IMR-90 (cell line): ENCODE measurements around the gene DUSP7. TPM values are rescaled to one million over a fixed set of nuclear protein-coding genes. Genes with fewer than 3 reads are reported as not detected.

Experiments used
- ATAC-seq: fragments of 200-7000 bp; cut with Tn5 transposase; 2 replicates; pipeline ENCODE4 v1.9.1; 2020; ENCODE audit warnings: low read depth, mild to moderate bottlenecking, moderate library complexity
- BruUV-seq: library from RNA; stranded (reverse); fragments of 400-500 nt; replicated peaks from 2 replicates; lab custom pipeline; 2021; lab: Mats Ljungman, UMichigan
- CTCF ChIA-PET: fragments of 300-600 bp; formaldehyde crosslinking; extraction: SDS; loops from one replicate; lab custom pipeline; 2021; ENCODE audit warnings: antibody characterized with exemption; lab: Yijun Ruan, JAX
- POLR2A ChIA-PET: fragments of 300-600 bp; sonication (Branson Sonifier 250); formaldehyde crosslinking; loops from one replicate; lab custom pipeline; 2022; ENCODE audit warnings: antibody characterized with exemption; ENCODE audit not compliant: unreplicated experiment; lab: Charles Lee
- DNase-seq: peaks from one replicate; pipeline ENCODE4 v3.0.0; 2013
- H2AFZ ChIP-seq: replicated peaks from 2 replicates; pipeline ENCODE3; 2013; ENCODE audit warnings: low read length, mild to moderate bottlenecking; ENCODE audit not compliant: poor library complexity
- H2AK5ac ChIP-seq: 2 replicates; pipeline ENCODE4 v1.6.1; 2013; ENCODE audit warnings: low read depth, low read length, inconsistent platforms
- H2AK9ac ChIP-seq: replicated peaks from 2 replicates; pipeline ENCODE3; 2013; ENCODE audit warnings: mild to moderate bottlenecking, low read depth, low read length, moderate library complexity; ENCODE audit not compliant: poor library complexity
- H2BK120ac ChIP-seq: 2 replicates; pipeline ENCODE4 v1.6.1; 2013; ENCODE audit warnings: low read depth, low read length, inconsistent platforms
- H2BK15ac ChIP-seq: 3 replicates; pipeline ENCODE4 v1.6.1; 2013; ENCODE audit warnings: low read depth, low read length, inconsistent platforms
- H2BK20ac ChIP-seq: 2 replicates; pipeline ENCODE4 v1.6.1; 2013; ENCODE audit warnings: low read depth, mild to moderate bottlenecking, inconsistent platforms, low read length, moderate library complexity
- H2BK5ac ChIP-seq: 2 replicates; pipeline ENCODE4 v1.6.1; 2013; ENCODE audit warnings: mild to moderate bottlenecking, low read depth, low read length, inconsistent platforms; ENCODE audit not compliant: poor library complexity, severe bottlenecking
- H3K14ac ChIP-seq: replicated peaks from 2 replicates; pipeline ENCODE4 v1.6.1; 2013; ENCODE audit warnings: low read depth, low read length, inconsistent platforms
- H3K18ac ChIP-seq: 2 replicates; pipeline ENCODE4 v1.6.1; 2013; ENCODE audit warnings: low read depth, low read length, control low read depth
- H3K23ac ChIP-seq: 2 replicates; pipeline ENCODE4 v1.6.1; 2013; ENCODE audit warnings: low read depth, low read length, inconsistent platforms
- H3K27ac ChIP-seq: 2 replicates; pipeline ENCODE4 v1.5.1; 2013; ENCODE audit warnings: mild to moderate bottlenecking, control low read depth, low read length; ENCODE audit not compliant: insufficient read depth
- H3K27me3 ChIP-seq: 2 replicates; pipeline ENCODE4 v1.6.1; 2013; ENCODE audit warnings: low read length; ENCODE audit not compliant: control insufficient read depth, insufficient read depth
- H3K36me3 ChIP-seq: 2 replicates; pipeline ENCODE4 v1.6.1; 2013; ENCODE audit warnings: low read length, mixed read lengths; ENCODE audit not compliant: control insufficient read depth, insufficient read depth
- H3K4ac ChIP-seq: 2 replicates; pipeline ENCODE4 v1.6.1; 2013; ENCODE audit warnings: low read depth, low read length, inconsistent platforms
- H3K4me1 ChIP-seq: 2 replicates; pipeline ENCODE4 v1.6.1; 2013; ENCODE audit warnings: low read length, mixed read lengths; ENCODE audit not compliant: control insufficient read depth, insufficient read depth
- H3K4me2 ChIP-seq: 2 replicates; pipeline ENCODE4 v1.6.1; 2013; ENCODE audit warnings: low read depth, mild to moderate bottlenecking, control low read depth, low read length, moderate library complexity
- H3K4me3 ChIP-seq: 2 replicates; pipeline ENCODE4 v1.5.1; 2013; ENCODE audit warnings: low read depth, mild to moderate bottlenecking, control low read depth, low read length, moderate library complexity; ENCODE audit not compliant: insufficient read depth
- H3K56ac ChIP-seq: 2 replicates; pipeline ENCODE4 v1.6.1; 2013; ENCODE audit warnings: low read length, inconsistent platforms; ENCODE audit not compliant: insufficient read depth; ENCODE audit errors: extremely low read depth
- H3K79me1 ChIP-seq, 2 experiments: 2 replicates each; pipeline ENCODE4 v1.6.1; 2013; ENCODE audit warnings: low read length in 2 of 2, inconsistent platforms in 1 of 2, low read depth in 1 of 2
- H3K9ac ChIP-seq: 2 replicates; pipeline ENCODE4 v1.6.1; 2013; ENCODE audit warnings: low read depth, low read length, control low read depth
- H3K9me1 ChIP-seq: 2 replicates; pipeline ENCODE4 v1.6.1; 2013; ENCODE audit warnings: low read length, inconsistent platforms; ENCODE audit not compliant: insufficient read depth
- H3K9me3 ChIP-seq: 2 replicates; pipeline ENCODE4 v1.6.1; 2013; ENCODE audit warnings: low read length; ENCODE audit not compliant: control insufficient read depth, insufficient read depth
- H4K20me1 ChIP-seq: 2 replicates; pipeline ENCODE4 v1.6.1; 2013; ENCODE audit warnings: low read length, inconsistent platforms; ENCODE audit not compliant: insufficient read depth
- H4K5ac ChIP-seq: 2 replicates; pipeline ENCODE4 v1.6.1; 2013; ENCODE audit warnings: mild to moderate bottlenecking, low read depth, low read length, control low read depth
- H4K8ac ChIP-seq, 2 experiments: 2 replicates each; pipeline ENCODE4 v1.6.1; 2013; ENCODE audit warnings: low read depth in 2 of 2, low read length in 2 of 2, control low read depth in 1 of 2, inconsistent platforms in 1 of 2
- H4K91ac ChIP-seq: 2 replicates; pipeline ENCODE4 v1.6.1; 2013; ENCODE audit warnings: low read depth, low read length, inconsistent platforms; ENCODE audit not compliant: insufficient read depth
- BHLHE40 ChIP-seq: fragments of 150-350 bp; IDR thresholded peaks from 2 replicates; pipeline ENCODE4 v1.6.1; 2016; ENCODE audit warnings: mild to moderate bottlenecking, low read depth, low read length
- CEBPB ChIP-seq: IDR thresholded peaks from 2 replicates; pipeline ENCODE4 v1.6.1; 2012; ENCODE audit warnings: low read depth, low read length, improper control_type of control experiment
- CHD1 ChIP-seq: IDR thresholded peaks from 2 replicates; pipeline ENCODE4 v1.6.1; 2012; ENCODE audit warnings: low read depth, low read length, improper control_type of control experiment
- CTCF ChIP-seq: conservative IDR thresholded peaks from 2 replicates; pipeline ENCODE4 v1.5.1; 2012; ENCODE audit warnings: mild to moderate bottlenecking, low read depth, low read length, improper control_type of control experiment
- ELK1 ChIP-seq: fragments of 150-350 bp; IDR thresholded peaks from 2 replicates; pipeline ENCODE4 v1.6.1; 2016; ENCODE audit warnings: low read depth, mild to moderate bottlenecking, low read length, moderate library complexity, borderline replicate concordance
- FOS ChIP-seq: fragments of 150-350 bp; IDR thresholded peaks from 2 replicates; pipeline ENCODE4 v1.6.1; 2016; ENCODE audit warnings: low read depth, low read length
- MAFK ChIP-seq: IDR thresholded peaks from 2 replicates; pipeline ENCODE4 v1.6.1; 2012; ENCODE audit warnings: low read depth, low read length, improper control_type of control experiment
- MAZ ChIP-seq: IDR thresholded peaks from 2 replicates; pipeline ENCODE4 v1.6.1; 2012; ENCODE audit warnings: low read depth, mild to moderate bottlenecking, low read length, improper control_type of control experiment, moderate library complexity, borderline replicate concordance
- MXI1 ChIP-seq: IDR thresholded peaks from 2 replicates; pipeline ENCODE4 v1.6.1; 2012; ENCODE audit warnings: low read depth, mild to moderate bottlenecking, low read length, moderate library complexity, borderline replicate concordance
- NFE2L2 ChIP-seq: fragments of 150-350 bp; IDR thresholded peaks from 2 replicates; pipeline ENCODE4 v1.6.1; 2016; ENCODE audit warnings: low read depth, mild to moderate bottlenecking, low read length
- POLR2A ChIP-seq: IDR thresholded peaks from 2 replicates; pipeline ENCODE4 v1.6.1; 2012; ENCODE audit warnings: mild to moderate bottlenecking, low read depth, low read length
- RAD21 ChIP-seq: IDR thresholded peaks from 2 replicates; pipeline ENCODE4 v1.6.1; 2012; ENCODE audit warnings: low read length, improper control_type of control experiment
- RCOR1 ChIP-seq: IDR thresholded peaks from 2 replicates; pipeline ENCODE4 v1.6.1; 2012; ENCODE audit warnings: mild to moderate bottlenecking, low read length, improper control_type of control experiment; ENCODE audit not compliant: insufficient replicate concordance
- RFX5 ChIP-seq: IDR thresholded peaks from 2 replicates; pipeline ENCODE4 v1.8.0; 2012; ENCODE audit warnings: low read depth, mild to moderate bottlenecking, low read length, moderate library complexity
- SMC3 ChIP-seq: fragments of 150-350 bp; IDR thresholded peaks from 2 replicates; pipeline ENCODE4 v1.6.1; 2016; ENCODE audit warnings: low read depth, mild to moderate bottlenecking, antibody characterized with exemption, low read length, moderate library complexity
- USF2 ChIP-seq: fragments of 150-350 bp; IDR thresholded peaks from 2 replicates; pipeline ENCODE4 v1.6.1; 2017; ENCODE audit warnings: mild to moderate bottlenecking, antibody characterized with exemption, low read length, low read depth
- WGBS, 2 experiments: methylation state at CpG; one replicate each; pipeline versions ENCODE4 v1.1.5 to v1.1.7; 2013; ENCODE audit warnings: missing lambda C conversion rate in 2 of 2; ENCODE audit not compliant: insufficient read length in 1 of 2; ENCODE audit errors: extremely low coverage in 2 of 2; 5-methylcytosine and 5-hydroxymethylcytosine counted together
- dilution Hi-C: fragments of 300-500 bp; cut with HindIII; formaldehyde crosslinking; loops from one replicate; pipeline ENCODE4 v1.14.3; 2018; ENCODE audit warnings: low sequenced_read_pairs; ENCODE audit not compliant: unreplicated experiment
- in situ Hi-C: fragments of 300-500 bp; cut with MboI; formaldehyde crosslinking; loops from 3 replicates; pipeline ENCODE4 v1.14.3; 2019; ENCODE audit warnings: low sequenced_read_pairs, inconsistent platforms, mixed read lengths
- intact Hi-C: fragments of 100-400 bp; cut with micrococcal nuclease; formaldehyde crosslinking; loops from 2 replicates; pipeline ENCODE4 v1.10.0; 2022
- polyA plus RNA-seq, 3 experiments: library from polyadenylated mRNA; depleted of rRNA; stranded (reverse); fragments of >200 nt; gene quantifications; 2 replicates each; pipeline ENCODE4 v1.2.3, GENCODE V29; 2012; ENCODE audit warnings: low replicate concordance in 1 of 3
- total RNA-seq: library from RNA; depleted of rRNA; stranded (reverse); fragments of >200 nt; gene quantifications from 2 replicates; pipeline ENCODE4 v1.2.3, GENCODE V29; 2012

DUSP7 gene
- total and polyA plus RNA-seq, 2 of the 4 experiments (the other 2 are of a cell fraction) = 9.3 to 24.0 TPM

- Histone ChIP-seq H3K23ac (no peak overlapping the region), H2BK20ac (no peak overlapping the region), H3K27me3 (no peaks in the 10 kb centered on the region; the same call in 1 of the 2 replicates), H3K9me1 (no peaks in the 10 kb centered on the region), H3K4me2 (no peak overlapping the region), H4K5ac (no peak overlapping the region), H2AK9ac (no peak overlapping the region), H2BK120ac (no peak overlapping the region), H3K36me3 (no peaks in the 10 kb centered on the region), H3K4me3 (no peak overlapping the region), H3K56ac (no peak overlapping the region), H3K4me1 (no peaks in the 10 kb centered on the region), H4K91ac (no peak overlapping the region), H2AFZ (no peak overlapping the region), H4K8ac (no peak overlapping the region), H3K4ac (no peak overlapping the region), H2AK5ac (no peak overlapping the region), H2BK15ac (no peak overlapping the region), H3K9me3 (no peaks in the 10 kb centered on the region), H3K18ac (no peak overlapping the region), H3K9ac (no peak overlapping the region), H3K14ac (no peak overlapping the region), H3K27ac (no peak overlapping the region), H2BK5ac (no peak overlapping the region), H4K20me1 (no peaks in the 10 kb centered on the region), H3K79me1 (no peaks in the 10 kb centered on the region)
- intact Hi-C loops = no loop called here
- in situ Hi-C loops = no loop called here
- DNase-seq (no peak), ATAC-seq (no peak)
- dilution Hi-C loops = no loop called here
- ChIA-PET CTCF (no interaction called here), POLR2A (no interaction called here)
- WGBS, 2 experiments = 89% methylated on average over 5 of the region's 10 CpGs; no CpG with 5 or more reads in 1 of the 2 experiments
- BruUV-seq = no TSS peak
- TF ChIP-seq MAFK = no peak
- TF ChIP-seq MXI1 = no peak
- no peak for TF ChIP-seq POLR2A
- no peak for TF ChIP-seq RCOR1
- no peak for TF ChIP-seq CHD1
- TF ChIP-seq CTCF = no peak
- TF ChIP-seq NFE2L2 = no peak
- TF ChIP-seq RFX5 = no peak
- TF ChIP-seq ELK1 = no peak
- no peak for TF ChIP-seq MAZ
- no peak for TF ChIP-seq RAD21
- TF ChIP-seq CEBPB = no peak
- no peak for TF ChIP-seq SMC3
- no peak for TF ChIP-seq FOS
- TF ChIP-seq USF2 = no peak
- TF ChIP-seq BHLHE40 = no peak
Observed at GRCh38 chr3:52031896-52032295, 24.5 kb downstream of the DUSP7 start.
